GF-D8 (cell line): ENCODE data around the gene FPR1.
"Not testable (repeated sequence)": the region's sequence is repeated elsewhere in the genome, so short reads cannot be mapped to it uniquely, and the experiment has no call there.

Experiments used
- DNase-seq: peaks from one replicate; lab custom pipeline; 2025; lab: John Stamatoyannopoulos, UW

The FPR1 gene

GRCh38 chr19:51779181-51779580 is 27.5 kb upstream of the FPR1 start:
- no peak for DNase-seq

GRCh38 chr19:51777570-51778462 is 26.1 kb upstream of the FPR1 start:
- peak; percentile 56 for DNase-seq

GRCh38 chr19:51776561-51776960 is 24.9 kb upstream of the FPR1 start:
- DNase-seq = not testable (repeated sequence)

GRCh38 chr19:51772977-51773376 is 21.3 kb upstream of the FPR1 start:
- DNase-seq = peak; percentile 10

- DNase-seq = peak; percentile 76
Measured at GRCh38 chr19:51771376-51772130, 19.9 kb upstream of the FPR1 start.

- DNase-seq = no peak
Measured at GRCh38 chr19:51766461-51766860, 14.8 kb upstream of the FPR1 start.

- DNase-seq = no peak
Measured at GRCh38 chr19:51765086-51765485, 13.4 kb upstream of the FPR1 start.

GRCh38 chr19:51761696-51762095 is 10.0 kb upstream of the FPR1 start:
- DNase-seq = no peak

GRCh38 chr19:51760697-51761356 is 9.1 kb upstream of the FPR1 start, which contains the start of gene FPR2:
TSS of gene FPR2 (plus strand) at chr19:51761180. CDS start at chr19:51768659, 7,479 bp downstream.
- DNase-seq = peak; percentile 55

GRCh38 chr19:51755571-51755970 is 3.9 kb upstream of the FPR1 start:
- DNase-seq = no peak

GRCh38 chr19:51754770-51755169 is 3.1 kb upstream of the FPR1 start:
- no peak for DNase-seq

- no peak for DNase-seq
Measured at GRCh38 chr19:51754109-51754508, 2.4 kb upstream of the FPR1 start.

GRCh38 chr19:51750400-51751094 is 1.1 kb downstream of the FPR1 start:
- DNase-seq = no peak

GRCh38 chr19:51749979-51750378 is 1.7 kb downstream of the FPR1 start:
- no peak for DNase-seq

GRCh38 chr19:51746731-51747130 is 4.9 kb downstream of the FPR1 start:
- DNase-seq = no peak

GRCh38 chr19:51743405-51743804 is 8.3 kb downstream of the FPR1 start:
- DNase-seq = no peak

- no peak for DNase-seq
Measured at GRCh38 chr19:51742789-51743188, 8.9 kb downstream of the FPR1 start.

GRCh38 chr19:51740356-51740755 is 11.3 kb downstream of the FPR1 start:
- DNase-seq = no peak

GRCh38 chr19:51739466-51740213 is 12.0 kb downstream of the FPR1 start:
- DNase-seq = peak; percentile 31

- DNase-seq = not testable (repeated sequence)
Measured at GRCh38 chr19:51738523-51738922, 13.2 kb downstream of the FPR1 start.

GRCh38 chr19:51737924-51738323 is 13.8 kb downstream of the FPR1 start:
- DNase-seq = no peak
